ENCODE data around the gene DUS2.
"Not testable (repeated sequence)": the region's sequence is repeated elsewhere in the genome, so short reads cannot be mapped to it uniquely, and the experiment has no call there.

The DUS2 gene

DNA sequence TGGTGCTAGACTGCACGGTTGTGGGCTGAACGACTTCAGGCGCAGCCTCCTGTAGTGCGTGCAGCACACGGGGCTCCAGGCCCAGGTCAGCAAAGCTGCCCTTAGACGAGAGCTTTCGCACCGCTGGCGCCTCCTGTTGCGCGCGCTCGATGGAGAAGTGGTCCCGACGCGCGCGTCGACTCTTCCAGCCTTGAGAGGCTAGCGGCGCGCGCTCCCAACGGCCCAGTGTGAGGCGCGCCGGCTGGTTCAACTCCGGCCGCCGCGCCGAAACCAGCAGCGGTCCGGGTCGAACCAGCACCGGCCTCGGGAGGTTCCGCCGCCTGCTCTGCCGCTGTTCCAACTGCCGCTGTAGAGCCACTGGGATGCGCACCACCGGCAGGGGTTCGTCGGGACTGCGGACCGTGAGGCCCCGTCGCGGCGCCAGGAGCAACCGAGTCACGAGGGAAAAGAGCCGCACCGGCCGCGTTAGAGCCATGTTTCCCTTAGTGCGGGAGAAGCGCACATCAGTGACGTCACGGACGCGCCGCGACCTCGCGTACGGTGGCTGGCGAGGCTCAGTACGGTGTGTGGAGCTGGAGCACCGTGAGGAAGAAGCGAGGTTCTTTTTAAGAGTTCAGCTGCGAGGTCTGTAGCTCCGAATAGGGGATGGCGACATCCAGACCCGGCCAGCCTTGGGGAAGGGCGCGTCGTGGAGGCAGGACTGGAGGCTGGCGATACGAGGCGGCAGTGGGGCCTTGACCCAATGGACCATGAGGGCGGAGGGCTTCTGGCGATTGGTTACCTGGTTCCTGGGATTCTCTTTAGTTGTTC lies at the start of gene DUS2, which contains the start of gene DDX28:
Gene DUS2, plus strand, starts transcription at position 557 of the 810 bp plus-strand sequence. CDS start 14,740 bp downstream, outside the sequence.
Gene DDX28, minus strand, starts transcription at position 505 of the 810 bp plus-strand sequence. Its CDS starts 30 bp downstream, at position 475.
- peak; percentile 91 to 92 for DNase-seq (ENCODE audit: low read depth in 2 of 2)

DNA sequence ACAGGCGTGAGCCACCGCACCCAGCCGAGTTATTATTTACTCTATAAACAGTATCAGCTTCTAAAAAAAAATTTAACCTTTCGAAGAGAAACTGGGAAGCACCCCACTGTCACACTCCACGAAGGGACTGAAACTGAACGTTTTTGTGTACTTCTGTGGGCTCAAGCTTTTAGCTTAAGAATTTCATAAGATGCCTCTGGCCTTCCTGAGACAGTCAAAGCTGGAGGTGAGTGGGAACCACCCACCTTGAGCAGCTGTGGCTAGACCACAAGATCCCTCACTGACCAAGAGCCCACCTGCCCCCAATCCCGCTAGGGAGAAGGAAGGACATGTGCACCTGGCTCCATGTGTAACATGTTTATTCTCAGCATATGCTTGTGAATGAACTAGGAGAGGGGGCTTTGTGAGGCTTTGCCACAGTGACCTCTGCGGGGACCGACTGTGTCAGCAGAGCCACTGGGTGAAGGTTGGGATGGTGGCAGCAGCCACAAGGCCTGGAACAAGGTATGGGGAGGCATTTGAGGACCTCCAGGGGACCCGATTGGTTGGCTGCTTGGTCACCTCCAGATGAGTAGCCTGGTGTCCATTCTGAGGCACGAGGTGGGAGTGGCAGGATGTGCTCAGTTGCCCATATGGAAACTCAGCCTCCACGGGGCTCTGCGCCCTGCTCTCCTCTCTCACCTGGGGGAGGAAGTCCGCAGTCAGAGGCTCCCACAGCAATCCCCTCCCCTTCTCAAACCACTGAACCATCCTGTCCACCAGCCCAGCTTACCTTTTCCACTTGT lies 47.6 kb upstream of the DUS2 start:
- DNase-seq (ENCODE audit: low read depth in 2 of 2): no peak

DNA sequence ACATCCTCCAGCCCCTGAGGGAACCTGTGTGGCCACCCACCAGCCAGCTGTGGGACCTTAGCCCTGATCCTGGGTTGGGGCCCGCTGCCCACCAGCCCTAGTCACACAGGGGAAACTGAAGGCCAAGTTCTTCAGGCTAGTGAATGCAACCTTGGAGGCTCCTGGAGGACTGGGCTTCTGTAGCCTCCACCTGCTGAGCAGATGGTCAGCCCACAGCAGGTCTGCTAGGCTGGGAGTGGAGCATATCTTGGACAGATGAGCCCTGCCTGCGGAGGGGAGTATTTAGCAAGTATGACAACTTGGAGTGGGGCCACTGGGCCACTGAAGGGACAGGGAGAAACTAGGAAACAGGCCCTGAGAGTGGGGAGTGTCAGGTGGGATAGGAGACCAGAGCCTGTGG lies 46.9 kb upstream of the DUS2 start:
- no peak for DNase-seq (ENCODE audit: low read depth in 2 of 2)

DNA sequence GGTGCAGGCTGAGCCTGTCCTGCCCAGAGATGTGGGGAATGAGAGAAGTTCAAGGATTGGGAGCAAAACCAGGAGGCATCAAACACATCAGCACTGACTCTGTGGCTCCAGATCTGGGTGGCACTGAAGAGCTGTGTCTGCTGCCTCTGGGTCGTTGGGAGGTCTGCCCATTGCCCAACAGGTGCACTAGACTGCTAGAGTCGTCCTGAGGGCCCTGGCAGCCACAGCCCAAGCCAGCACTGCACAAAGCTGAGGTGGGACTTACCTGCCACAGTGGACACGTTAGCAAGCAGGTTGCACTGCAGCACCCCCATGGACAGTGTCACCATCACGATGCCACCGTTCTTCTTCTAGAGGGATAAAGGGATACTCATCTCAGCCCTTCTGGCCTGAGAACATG lies 46.1 kb upstream of the DUS2 start:
- DNase-seq (ENCODE audit: low read depth in 2 of 2): no peak

DNA sequence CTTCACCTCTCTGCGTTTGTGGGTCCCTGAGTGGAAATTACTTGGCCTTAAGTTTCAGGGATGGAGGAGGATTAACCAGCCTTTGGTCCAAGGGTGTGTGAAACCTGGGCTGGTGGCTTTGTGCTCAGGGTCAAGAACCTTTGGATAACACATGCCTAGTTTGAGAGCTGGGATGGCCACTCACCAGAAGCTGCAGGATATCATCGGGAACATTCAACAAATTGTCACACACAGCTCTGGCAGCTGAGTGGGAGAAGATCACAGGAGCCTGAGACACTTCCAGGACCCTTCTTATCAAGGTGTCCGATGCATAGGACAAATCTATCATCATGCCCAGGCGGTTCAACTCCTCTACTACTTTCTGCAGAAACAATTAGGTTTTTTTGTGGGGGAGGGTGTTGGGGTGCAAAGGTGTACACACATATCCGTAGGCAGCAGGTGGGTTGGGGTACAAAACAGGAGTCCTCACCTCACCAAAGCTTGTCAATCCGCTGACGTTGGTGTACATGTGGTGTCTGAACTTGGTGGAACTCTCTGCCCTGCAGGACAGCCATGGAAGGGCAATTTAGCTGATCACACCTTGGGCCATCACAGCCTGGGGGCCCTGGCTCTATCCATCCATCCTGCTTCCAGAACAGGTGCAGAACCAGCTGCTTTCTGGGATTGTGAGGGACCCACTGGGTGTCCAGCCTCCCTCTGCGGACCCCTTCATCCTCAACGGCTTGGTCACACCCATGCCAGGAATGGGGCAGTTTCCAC lies 45.4 kb upstream of the DUS2 start:
- no peak for DNase-seq (ENCODE audit: low read depth in 2 of 2)

DNA sequence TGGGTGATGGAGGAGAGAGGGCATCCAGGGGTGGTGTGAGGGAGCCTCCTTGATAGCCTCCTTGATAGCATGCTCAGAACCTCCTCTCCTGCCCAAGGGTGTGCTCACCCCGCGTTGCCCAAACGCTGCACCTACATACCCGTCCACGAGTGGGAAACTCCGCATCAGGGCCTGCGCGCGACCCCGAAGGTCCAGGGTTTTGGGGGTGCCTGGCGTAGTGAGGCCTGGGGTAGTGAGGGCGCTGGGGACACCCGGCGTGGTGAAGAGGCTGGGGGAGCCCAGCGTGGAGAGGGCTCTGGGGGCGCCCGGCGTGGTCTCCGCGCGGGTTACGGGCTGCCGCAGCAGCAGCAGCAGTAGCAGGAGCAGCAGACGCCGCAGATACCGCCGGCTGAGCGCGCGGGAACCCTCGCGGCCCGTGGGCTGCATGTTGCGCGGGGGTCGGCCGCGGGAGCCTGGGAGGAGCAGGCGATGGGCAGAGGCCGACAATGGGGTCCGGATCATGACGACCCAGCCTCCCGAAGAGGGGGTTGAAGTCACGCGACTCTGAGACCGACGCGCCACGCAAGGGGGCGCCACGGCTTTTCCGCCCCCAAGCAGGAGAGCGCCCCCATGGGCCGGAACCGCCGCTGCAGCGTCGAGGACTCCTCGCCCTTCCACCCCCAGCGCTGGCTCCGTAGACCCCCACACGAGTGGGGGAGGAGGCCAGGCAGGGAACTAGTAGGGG lies 43.0 kb upstream of the DUS2 start, which contains the start of gene DPEP3:
Gene DPEP3, minus strand, starts transcription at position 545 of the 724 bp plus-strand sequence. Its CDS starts 119 bp downstream, at position 426.
- DNase-seq (ENCODE audit: low read depth in 2 of 2): no peak

DNA sequence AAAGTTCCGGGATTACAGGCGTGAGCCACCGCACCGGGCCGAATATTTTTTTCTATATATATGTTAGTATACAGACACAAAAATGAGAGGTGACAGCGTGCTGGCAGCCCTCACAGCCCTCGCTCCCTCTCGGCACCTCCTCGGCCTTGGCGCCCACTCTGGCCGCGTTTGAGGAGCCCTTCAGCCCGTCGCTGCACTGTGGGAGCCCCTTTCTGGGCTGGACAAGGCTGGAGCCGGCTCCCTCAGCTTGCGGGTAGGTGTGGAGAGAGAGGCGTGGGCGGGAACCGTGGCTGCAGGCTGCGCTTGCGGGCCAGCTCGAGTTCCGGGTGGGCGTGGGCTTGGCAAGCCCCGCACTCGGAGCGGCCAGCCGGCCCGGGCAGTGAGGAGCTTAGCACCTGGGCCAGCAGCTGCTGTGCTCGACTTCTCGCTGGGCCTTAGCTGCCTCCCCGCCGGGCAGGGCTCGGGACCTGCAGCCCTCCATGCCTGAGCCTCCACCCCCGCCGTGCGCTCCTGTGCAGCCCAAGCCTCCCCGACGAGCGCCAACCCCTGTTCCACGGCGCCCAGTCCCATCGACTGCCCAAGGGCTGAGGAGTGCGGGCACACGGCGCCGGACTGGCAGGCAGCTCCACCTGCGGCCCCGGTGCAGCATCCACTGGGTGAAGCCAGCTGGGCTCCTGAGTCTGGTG lies 40.9 kb upstream of the DUS2 start:
- no peak for DNase-seq (ENCODE audit: low read depth in 2 of 2)

DNA sequence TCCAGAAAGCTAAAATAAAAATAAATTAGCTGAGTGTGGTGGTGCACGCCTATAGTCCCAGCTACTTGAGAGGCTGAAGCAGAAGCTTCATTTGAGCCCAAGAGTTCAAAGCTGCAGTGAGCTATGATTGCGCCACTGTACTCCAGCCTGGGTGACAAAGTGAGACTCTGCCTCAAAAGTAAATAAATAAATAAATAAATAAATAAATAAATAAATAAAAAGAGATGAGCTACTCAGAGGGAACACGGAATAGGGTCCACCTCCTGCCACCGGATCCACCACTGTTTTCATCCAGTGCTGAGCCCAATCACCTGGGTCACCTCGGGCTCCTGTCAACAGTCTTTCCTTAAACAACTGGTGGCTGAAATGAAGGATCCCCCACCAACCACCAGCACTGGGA lies 36.1 kb upstream of the DUS2 start:
- no peak for DNase-seq (ENCODE audit: low read depth in 2 of 2)

DNA sequence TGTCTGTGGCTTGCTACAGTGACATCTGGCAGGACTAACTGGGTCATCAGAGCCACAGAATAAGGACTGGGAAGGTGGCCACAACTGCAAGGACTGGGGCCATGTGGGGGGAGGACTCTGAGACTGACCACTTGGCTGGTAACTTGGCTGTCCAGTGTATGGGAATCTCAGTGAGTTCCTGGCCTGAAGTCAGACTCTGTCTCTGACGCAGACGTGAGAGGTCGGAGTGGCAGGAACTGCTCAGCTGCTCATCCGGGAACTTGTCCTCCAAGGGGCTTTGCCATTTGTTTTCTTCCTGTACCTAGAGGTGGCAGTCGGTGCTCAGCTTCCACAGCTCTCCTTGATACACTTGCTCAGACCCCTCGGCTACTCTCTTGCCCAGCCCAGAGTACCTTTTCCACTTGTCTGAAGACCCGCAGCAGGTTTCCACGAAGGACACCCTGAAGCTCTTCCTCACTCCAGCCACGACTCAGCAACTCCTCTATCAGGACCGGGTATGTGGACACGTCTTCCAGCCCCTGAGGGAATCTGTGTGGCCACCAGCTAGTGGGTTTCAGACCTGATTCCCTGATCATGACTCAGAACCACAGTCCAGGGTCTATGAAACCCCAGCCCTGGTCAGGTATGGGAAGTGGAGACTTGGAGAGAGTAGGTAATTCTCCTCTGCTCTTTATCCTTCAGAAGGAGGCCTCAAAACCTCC lies 35.5 kb upstream of the DUS2 start:
- no peak for DNase-seq (ENCODE audit: low read depth in 2 of 2)

DNA sequence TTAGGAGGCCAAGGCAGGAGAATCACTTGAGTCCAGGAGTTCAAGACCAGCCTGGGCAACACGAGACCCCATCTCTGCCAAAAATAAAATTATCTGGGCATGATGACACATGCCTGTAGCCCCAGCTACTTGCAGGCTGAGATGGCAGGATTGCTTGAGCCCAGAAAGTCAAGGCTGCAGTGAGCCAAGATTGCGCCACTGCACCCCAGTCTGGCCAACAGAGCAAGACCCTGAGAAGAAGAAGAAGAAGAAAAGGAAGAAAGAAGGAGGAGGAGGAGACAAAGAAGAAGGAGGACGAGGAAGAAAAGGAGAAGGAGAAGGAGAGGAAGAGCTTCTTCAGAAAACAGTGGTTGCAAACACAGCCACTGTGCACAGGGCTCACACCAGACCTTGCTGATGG lies 34.4 kb upstream of the DUS2 start:
- DNase-seq (ENCODE audit: low read depth in 2 of 2): no peak

DNA sequence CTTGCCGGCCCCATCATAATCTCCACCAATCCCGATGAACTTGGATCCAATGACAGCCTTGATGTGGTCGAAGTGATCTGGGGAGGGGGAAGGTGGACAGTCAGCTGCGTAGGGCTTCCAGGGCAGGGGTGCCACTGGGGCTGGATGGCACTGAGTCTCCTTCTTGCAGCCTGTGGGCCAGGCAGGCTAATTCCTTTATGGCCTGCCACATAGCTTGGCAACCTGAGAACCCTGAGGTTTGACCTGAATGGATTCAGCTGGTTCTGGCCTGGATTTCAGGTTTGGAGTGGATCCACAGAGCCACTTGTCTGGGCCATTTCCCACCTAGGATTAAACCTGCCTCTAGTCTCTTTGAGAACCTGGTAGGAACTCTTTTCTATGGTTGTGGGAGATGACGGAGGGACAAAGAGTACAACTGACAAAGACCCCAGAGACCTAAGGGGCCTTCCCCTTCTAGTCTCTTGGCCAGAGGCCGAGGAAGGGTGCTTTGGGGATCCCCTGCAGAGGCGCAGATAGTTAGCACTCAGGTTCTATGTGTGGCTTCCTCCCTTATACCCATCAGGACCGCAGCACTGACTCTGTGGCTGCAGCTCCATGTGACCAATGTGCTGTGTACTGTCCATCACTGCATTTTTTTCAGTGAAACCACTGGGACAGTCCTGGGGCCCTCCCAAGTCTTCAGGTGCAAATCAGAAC lies 33.6 kb upstream of the DUS2 start:
- DNase-seq (ENCODE audit: low read depth in 2 of 2): no peak

DNA sequence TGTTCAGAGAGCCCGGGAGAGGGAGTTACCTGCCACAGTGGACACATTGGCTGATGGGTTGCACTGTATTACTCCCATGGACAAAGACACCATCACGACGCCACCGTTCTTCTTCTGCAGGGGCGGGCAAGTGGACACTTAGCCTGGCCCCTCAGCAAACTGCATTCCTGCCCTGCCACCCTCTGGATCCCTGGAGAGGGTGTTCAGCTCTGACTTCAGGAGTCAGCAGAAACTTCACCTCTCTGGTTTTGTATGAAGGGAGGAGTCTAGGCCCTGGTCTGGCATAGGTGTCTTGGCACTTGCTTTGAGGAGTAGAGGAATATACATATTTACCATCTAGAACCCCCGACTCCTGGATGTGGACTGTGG lies 33.1 kb upstream of the DUS2 start:
- DNase-seq (ENCODE audit: low read depth in 2 of 2): no peak

DNA sequence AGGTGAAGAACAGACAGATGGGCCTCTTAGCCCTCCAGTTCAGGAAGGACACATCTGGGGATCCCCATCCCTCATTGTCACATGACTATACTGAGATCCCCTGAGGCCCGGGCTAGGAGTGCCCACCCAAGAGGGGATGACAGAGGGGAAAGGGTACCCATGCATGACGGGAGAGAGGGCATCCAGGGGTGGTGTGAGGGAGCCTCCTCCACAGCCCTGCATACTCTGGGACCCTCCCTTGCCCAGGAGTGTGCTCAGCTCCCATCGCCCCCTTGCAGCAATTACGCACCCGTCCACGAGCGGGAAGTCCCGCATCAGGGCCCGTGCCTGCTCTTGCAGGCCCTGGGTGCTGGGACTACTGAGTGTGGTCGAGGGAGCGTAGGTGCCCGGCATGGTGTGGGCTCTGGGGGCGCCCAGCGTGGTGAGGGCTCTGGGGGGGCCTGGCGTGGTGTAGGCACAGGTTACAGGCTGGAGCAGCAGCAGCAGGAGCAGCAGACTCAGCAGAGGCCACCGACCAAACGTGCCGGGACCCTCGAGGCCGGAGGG lies 30.4 kb upstream of the DUS2 start:
- no peak for DNase-seq (ENCODE audit: low read depth in 2 of 2)

DNA sequence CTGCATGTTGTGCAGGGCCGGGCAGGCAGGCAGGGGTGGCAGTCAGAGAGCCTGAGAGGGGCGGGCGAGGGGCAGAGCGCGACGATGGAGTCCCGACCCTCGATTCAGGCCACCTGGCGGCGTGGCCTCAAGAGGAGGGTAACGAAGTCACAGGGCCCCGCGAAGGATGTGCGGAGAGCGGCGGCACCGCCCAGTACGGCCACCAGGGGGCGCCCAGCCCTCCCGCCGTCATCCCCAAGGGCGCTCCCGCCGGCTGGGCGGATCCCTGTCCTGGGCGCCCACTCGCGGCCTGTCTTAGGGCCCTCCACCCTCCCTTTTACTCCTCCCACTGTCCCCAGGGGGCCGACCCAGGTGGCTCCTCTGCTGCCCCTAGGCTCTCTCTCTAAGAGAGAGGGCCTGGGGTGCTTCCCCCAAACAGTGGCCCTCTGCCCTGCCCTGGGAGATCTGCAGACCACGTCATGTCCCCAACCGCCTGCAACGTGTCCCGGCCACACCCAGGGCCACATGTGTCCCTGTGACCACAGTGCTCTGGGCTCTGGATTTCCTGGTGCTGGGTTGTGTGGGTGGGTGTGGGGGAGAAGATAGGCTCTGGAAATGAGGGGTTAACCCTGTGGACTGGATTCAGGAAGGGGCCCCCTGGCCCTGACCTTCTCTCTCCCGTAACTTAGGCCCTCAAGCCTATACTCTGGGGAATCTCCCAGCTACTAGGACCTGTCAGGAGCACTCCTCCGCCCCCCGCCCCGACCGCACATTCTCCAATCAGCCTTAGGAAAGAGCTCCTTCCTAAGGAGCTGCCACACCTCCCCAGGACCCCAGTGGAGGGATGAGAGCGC lies 29.7 kb upstream of the DUS2 start:
- DNase-seq (ENCODE audit: low read depth in 2 of 2): peak; percentile 72 to 79

DNA sequence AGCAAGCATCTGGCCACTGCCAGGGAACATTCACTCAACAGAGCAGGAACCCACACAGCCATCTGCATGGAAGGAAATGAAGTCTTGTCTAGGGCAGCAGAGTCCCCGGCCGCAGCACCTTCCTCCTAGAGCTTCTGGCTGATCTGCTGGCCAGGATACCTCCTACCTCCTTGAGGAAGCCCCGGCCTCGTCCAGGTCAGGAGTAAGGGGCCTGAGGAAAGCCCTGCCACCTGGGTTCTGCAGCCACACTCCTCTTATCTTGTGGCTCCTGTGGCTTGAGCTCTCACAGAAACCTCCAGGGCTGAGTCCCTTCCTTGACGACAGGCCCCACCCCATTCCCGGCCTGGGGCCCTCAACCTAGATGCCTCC lies 29.1 kb upstream of the DUS2 start:
- not testable (repeated sequence) for DNase-seq (ENCODE audit: low read depth in 2 of 2)

DNA sequence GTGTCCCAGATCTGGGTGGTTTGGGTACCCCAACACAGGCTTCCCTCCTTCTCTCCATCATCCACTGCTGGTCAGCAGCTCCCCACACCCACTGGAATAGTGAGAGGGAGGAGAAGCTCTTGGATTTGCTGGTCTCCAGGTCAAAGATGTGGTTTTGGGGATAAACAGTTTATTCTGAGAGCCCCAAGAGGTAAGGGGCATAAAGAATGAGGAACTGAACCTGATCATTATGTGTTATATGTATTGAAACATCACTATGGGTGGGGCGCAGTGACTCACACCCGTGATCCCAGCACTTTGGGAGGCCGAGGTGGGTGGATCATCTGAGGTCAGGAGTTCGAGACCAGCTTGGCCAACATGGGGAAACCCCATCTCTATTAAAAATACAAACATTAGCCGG lies 27.7 kb upstream of the DUS2 start:
- no peak for DNase-seq (ENCODE audit: low read depth in 2 of 2)

DNA sequence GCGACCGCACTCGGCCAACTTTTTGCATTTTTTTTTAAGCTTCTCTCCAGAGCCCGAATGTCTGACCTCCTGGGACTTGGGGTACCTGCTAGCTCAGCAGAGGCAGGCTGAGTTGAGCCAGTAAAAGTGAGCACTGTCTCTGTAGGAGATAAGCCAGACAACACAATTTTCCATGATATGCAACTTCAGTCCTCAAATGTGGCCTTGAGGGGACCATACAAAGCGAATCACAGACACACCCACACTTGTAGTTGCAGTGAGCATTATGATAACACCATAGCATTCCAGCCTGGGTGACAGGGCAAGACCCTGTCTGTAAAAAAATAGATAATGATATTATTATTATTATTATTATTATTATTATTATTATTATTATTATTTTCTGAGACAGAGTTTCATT lies 26.4 kb upstream of the DUS2 start:
- no peak for DNase-seq (ENCODE audit: low read depth in 2 of 2)

DNA sequence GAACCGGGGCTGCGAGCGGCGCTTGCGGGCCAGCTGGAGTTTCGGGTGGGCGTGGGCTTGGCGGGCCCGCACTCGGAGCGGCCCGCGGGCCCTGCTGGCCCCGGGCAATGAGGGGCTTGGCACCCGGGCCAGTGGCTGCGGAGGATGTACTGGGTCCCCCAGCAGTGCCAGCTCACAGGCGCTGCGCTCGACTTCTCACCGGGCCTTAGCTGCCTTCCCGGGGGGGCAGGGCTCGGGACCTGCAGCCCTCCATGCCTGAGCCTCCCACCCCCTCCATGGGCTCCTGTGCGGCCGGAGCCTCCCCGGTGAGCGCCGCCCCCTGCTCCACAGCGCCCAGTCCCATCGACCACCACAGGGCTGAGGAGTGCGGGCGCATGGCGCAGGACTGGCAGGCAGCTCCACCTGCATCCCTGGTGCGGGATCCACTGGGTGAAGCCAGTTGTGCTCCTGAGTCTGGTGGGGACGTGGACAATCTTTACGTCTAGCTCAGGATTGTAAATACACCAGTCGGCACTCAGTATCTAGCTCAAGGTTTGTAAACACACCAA lies 24.8 kb upstream of the DUS2 start:
- DNase-seq (ENCODE audit: low read depth in 2 of 2): not testable (repeated sequence)
